ENCODE measurements around the gene TMEM178A. TPM values are rescaled to one million over a fixed set of nuclear protein-coding genes. Genes with fewer than 3 reads are reported as not detected.

Gene TMEM178A
- total RNA-seq, 4 donors from 2014 or later = 1.6 to 7.5 (median 4.6) TPM

- WGBS, 2 donors (ENCODE audit: low coverage in 1 of 2) = 88 to 96% methylated on average over 1 of the region's 1 CpG
Measured at GRCh38 chr2:39741871-39742270, 76.2 kb downstream of the TMEM178A start.

GRCh38 chr2:39743269-39743776, 77.6 kb downstream of the TMEM178A start:
- intact Hi-C loops (cut with DNase I; ENCODE audit: low total_unique reads) (no loop called here), in situ Hi-C loops (cut with MboI; ENCODE audit: low pct_ligation_motif_present in 1 of 4, low pct_unique_long_range_greater_than_20kb in 1 of 4, low sequenced_read_pairs in 3 of 4) (no loop called here)
- no peak for DNase-seq
- H3K9me3 ChIP-seq = no peaks in the 10 kb centered on the region
- H3K4me1 ChIP-seq = no peaks in the 10 kb centered on the region
- no peaks in the 10 kb centered on the region for H3K27me3 ChIP-seq
- no peak overlapping the region for H3K4me3 ChIP-seq
- peaks cover 0 to 55% (median 11%) of the 10 kb centered on the region in 4 donors for H3K36me3 ChIP-seq
- TF ChIP-seq, protein P1, sequence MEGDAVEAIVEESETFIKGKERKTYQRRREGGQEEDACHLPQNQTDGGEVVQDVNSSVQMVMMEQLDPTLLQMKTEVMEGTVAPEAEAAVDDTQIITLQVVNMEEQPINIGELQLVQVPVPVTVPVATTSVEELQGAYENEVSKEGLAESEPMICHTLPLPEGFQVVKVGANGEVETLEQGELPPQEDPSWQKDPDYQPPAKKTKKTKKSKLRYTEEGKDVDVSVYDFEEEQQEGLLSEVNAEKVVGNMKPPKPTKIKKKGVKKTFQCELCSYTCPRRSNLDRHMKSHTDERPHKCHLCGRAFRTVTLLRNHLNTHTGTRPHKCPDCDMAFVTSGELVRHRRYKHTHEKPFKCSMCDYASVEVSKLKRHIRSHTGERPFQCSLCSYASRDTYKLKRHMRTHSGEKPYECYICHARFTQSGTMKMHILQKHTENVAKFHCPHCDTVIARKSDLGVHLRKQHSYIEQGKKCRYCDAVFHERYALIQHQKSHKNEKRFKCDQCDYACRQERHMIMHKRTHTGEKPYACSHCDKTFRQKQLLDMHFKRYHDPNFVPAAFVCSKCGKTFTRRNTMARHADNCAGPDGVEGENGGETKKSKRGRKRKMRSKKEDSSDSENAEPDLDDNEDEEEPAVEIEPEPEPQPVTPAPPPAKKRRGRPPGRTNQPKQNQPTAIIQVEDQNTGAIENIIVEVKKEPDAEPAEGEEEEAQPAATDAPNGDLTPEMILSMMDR (IDR thresholded peaks at IDR 0.05) = no peak
- TF ChIP-seq POLR2AphosphoS5 (IDR thresholded peaks at IDR 0.05) = no peak
- no peak for TF ChIP-seq EP300 (IDR thresholded peaks at IDR 0.05; ENCODE audit: low read depth)
- TF ChIP-seq POLR2A (IDR thresholded peaks at IDR 0.05) = no peak
- H3K27ac ChIP-seq = no peak overlapping the region
- WGBS, 2 donors (ENCODE audit: low coverage in 1 of 2) = 72% methylated on average over 1 of the region's 1 CpG; no CpG with 5 or more reads in 1 of the 2 donors

More at GRCh38 chr2:39741871-39742270, 76.2 kb downstream of the TMEM178A start:
- H3K9me3 ChIP-seq = no peaks in the 10 kb centered on the region
- in situ Hi-C loops (cut with MboI; ENCODE audit: low pct_ligation_motif_present in 1 of 4, low pct_unique_long_range_greater_than_20kb in 1 of 4, low sequenced_read_pairs in 3 of 4) = no loop called here
- no peaks in the 10 kb centered on the region for H3K27me3 ChIP-seq
- H3K27ac ChIP-seq = no peak overlapping the region
- TF ChIP-seq POLR2A (IDR thresholded peaks at IDR 0.05) (no peak), EP300 (IDR thresholded peaks at IDR 0.05; ENCODE audit: low read depth) (no peak), POLR2AphosphoS5 (IDR thresholded peaks at IDR 0.05) (no peak)
- TF ChIP-seq, protein P1 (IDR thresholded peaks at IDR 0.05) = no peak
- peaks cover 0 to 57% (median 11%) of the 10 kb centered on the region in 4 donors for H3K36me3 ChIP-seq
- intact Hi-C loops (cut with DNase I; ENCODE audit: low total_unique reads) = no loop called here
- no peak overlapping the region for H3K4me3 ChIP-seq
- DNase-seq = no peak
- H3K4me1 ChIP-seq = no peaks in the 10 kb centered on the region

DNA sequence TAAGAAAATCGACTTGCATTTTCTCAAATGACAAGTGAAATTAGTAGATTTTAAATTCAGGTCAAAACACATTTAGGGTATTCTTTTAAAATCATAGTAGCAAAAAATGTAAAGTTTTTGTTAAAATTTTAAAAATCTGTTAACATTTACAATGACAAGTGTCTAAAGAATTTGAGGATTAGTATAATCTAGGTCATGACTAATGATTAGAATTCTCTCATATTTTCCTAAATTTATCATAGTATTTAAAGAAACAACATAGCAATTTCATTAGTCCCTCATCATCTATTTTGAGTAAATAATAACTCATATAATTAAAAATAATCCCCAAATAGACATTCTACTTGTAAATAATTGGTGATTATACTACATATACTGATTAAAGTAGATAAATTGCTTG, 89.7 kb downstream of the TMEM178A start:
- in situ Hi-C loops (cut with MboI; ENCODE audit: low pct_ligation_motif_present in 1 of 4, low pct_unique_long_range_greater_than_20kb in 1 of 4, low sequenced_read_pairs in 3 of 4) (no loop called here), intact Hi-C loops (cut with DNase I; ENCODE audit: low total_unique reads) (no loop called here)
- TF ChIP-seq POLR2AphosphoS5 (IDR thresholded peaks at IDR 0.05) (no peak), EP300 (IDR thresholded peaks at IDR 0.05; ENCODE audit: low read depth) (no peak), POLR2A (IDR thresholded peaks at IDR 0.05) (no peak)
- TF ChIP-seq, protein P1 (IDR thresholded peaks at IDR 0.05) = no peak
- H3K36me3 ChIP-seq = peaks cover 0 to 77% (median 22%) of the 10 kb centered on the region in 4 donors
- H3K4me3 ChIP-seq = no peak overlapping the region
- no peaks in the 10 kb centered on the region for H3K4me1 ChIP-seq
- 93 to 100% methylated on average over 1 of the region's 1 CpG for WGBS, 2 donors (ENCODE audit: low coverage in 1 of 2)
- H3K27ac ChIP-seq = no peak overlapping the region
- H3K9me3 ChIP-seq = no peaks in the 10 kb centered on the region
- H3K27me3 ChIP-seq = no peaks in the 10 kb centered on the region
- no peak for DNase-seq

GRCh38 chr2:39757156-39757555, 91.4 kb downstream of the TMEM178A start:
- in situ Hi-C loops (cut with MboI; ENCODE audit: low pct_ligation_motif_present in 1 of 4, low pct_unique_long_range_greater_than_20kb in 1 of 4, low sequenced_read_pairs in 3 of 4) = no loop called here
- no peak overlapping the region for H3K4me3 ChIP-seq
- peaks cover 0 to 78% (median 25%) of the 10 kb centered on the region in 4 donors for H3K36me3 ChIP-seq
- H3K4me1 ChIP-seq = peaks cover 0 to 1% (median under 1%) of the 10 kb centered on the region in 4 donors
- TF ChIP-seq EP300 (IDR thresholded peaks at IDR 0.05; ENCODE audit: low read depth) (no peak), POLR2A (IDR thresholded peaks at IDR 0.05) (no peak), POLR2AphosphoS5 (IDR thresholded peaks at IDR 0.05) (no peak)
- TF ChIP-seq, protein P1 (IDR thresholded peaks at IDR 0.05) = no peak
- 95% methylated on average over 4 of the region's 4 CpGs; no CpG with 5 or more reads in 1 of the 2 donors for WGBS, 2 donors (ENCODE audit: low coverage in 1 of 2)
- no peaks in the 10 kb centered on the region for H3K27me3 ChIP-seq
- H3K27ac ChIP-seq = no peak overlapping the region
- intact Hi-C loops (cut with DNase I; ENCODE audit: low total_unique reads) = no loop called here
- DNase-seq = no peak
- no peaks in the 10 kb centered on the region for H3K9me3 ChIP-seq

All from transverse colon (tissue), 4 donors.